ENCODE results near the gene MKLN1.

MKLN1 gene

DNA sequence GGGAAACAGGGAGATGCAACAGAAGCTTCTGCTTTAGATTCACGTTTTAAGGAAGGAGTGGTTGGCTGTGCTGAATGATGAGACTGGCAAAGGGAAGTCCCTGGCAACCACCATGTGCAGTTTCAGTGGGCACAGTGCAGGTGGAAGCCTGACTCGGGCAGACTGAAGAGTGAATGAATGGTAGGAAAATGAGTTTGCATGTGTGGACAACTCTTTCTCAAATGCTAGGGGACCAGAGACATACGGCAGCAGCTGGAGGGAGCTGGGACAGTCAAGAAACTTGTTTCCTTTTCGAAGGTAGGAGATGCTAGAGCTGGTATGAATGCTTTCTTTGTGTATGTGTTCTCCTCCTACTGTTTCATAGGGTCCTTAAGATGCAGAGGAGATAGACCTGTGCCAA is 199.8 kb downstream of the MKLN1 start:
- DNase-seq, result no peak

DNA sequence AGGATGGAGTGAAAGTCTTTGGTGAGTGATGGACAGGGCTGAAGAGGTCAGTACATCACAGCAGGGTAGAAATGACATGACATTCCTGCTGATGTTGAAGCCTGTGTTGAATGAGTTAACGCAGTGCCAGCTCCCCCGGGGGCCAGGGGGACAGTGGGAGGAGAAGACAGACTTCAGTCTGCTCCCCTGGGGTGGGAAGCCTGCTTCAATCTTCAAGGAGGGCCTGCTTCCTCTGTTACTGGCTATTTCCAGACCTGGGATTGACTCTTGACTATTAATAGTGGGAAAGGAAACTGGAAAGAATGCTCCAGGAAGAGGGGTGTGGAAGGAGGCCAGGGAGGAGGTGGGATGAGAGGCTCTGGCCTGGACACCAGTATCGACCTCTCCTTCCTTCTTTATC is 201.5 kb downstream of the MKLN1 start:
- no peak for DNase-seq

GRCh38 chr7:131529617-131530016 is 201.9 kb downstream of the MKLN1 start:
- no peak for DNase-seq

DNA sequence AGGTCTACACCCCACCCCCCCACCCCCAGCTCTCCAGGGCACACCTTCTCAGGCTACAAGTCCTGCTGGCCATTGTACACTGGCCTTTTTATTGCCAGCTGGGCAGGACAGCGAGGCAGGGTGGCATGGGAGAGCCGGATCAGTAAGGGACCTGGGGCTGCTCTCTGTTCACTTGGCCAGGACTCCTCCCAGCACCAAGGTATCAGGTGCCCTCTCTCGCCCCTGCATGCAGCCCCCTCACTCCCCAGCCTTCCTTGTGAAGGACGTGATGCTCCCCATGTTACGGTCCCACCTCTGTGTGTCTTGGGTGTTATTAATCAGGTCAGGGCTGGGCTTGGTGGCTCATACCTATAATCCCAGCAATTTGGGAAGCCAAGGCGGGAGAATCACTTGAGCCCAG is 202.5 kb downstream of the MKLN1 start:
- no peak for DNase-seq

- no peak for DNase-seq
Measured at GRCh38 chr7:131532570-131533091, 205.0 kb downstream of the MKLN1 start.

- no peak for DNase-seq
Measured at GRCh38 chr7:131533151-131533559, 205.5 kb downstream of the MKLN1 start.

DNA sequence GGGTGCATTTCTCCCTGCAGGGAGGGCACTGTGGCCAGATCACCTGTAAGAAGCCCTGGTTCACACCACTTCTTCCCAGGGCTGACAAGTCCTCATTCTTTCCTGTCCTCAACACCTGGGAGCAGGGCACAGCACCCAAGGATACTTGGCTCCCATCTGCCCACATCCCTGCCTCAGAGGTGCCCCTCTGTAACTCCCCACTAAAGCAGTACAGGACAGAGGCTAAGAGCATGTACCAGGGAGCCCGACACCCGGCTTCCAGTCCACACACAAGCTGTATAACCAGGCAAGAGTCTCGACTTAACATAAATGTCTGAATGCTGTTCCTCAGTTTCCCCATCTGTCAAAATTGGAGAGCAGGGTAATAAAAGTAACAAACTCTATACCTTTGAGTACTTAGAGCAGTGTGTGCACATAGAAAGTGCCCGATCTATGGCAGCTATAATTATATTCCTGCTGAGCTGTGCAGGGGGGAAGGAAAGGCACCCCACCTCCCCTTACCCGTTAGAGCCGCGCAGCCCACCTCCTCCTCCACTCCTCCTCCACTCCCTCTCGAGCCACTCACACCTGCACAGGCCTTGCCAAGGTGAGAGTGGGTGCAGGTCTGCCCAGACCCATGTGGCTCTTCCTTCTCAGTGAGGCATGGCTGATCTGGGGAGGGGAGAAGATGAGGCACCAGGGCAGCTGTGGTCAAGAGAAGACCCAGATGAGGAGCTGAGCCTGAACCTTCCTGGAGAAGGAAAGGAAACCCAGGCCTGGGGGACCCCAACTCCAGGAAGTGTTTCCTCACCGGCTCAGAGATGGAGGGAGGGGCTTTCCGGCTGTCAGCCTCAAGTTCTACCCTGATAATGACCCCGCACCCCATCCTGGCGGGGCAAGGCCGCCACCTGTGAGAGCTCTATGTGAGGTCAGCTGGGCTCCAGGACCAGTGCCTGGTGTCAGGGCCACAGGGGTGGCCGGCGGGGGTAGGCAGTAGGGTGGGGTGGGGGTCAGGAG is 206.2 kb downstream of the MKLN1 start:
- no peak for DNase-seq

DNA sequence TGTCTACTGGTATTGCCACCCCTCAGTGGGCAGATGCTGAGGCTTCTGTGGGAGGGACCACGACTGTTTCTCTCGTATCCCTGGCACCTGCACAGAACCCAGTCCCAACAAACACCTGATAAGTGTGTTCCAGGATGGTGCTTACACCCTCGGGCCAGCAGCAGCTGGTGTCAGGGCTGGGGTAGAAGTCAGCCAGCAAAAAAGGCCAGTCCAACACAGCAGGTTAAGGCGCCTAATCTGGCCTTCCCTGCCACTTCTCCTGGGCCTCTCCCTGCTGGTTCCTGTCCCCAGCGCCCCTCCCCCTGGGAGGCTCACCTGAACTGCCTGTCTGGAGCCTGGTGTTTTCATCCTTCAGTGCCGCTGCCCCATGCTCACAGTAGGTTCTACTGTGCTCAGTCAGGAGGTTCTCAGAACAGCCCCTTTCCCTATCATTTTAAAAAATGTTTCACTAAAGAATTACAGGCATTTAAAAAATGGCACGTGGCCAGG is 208.7 kb downstream of the MKLN1 start:
- no peak for DNase-seq

GRCh38 chr7:131537571-131537978 is 209.9 kb downstream of the MKLN1 start:
- no peak for DNase-seq

DNA sequence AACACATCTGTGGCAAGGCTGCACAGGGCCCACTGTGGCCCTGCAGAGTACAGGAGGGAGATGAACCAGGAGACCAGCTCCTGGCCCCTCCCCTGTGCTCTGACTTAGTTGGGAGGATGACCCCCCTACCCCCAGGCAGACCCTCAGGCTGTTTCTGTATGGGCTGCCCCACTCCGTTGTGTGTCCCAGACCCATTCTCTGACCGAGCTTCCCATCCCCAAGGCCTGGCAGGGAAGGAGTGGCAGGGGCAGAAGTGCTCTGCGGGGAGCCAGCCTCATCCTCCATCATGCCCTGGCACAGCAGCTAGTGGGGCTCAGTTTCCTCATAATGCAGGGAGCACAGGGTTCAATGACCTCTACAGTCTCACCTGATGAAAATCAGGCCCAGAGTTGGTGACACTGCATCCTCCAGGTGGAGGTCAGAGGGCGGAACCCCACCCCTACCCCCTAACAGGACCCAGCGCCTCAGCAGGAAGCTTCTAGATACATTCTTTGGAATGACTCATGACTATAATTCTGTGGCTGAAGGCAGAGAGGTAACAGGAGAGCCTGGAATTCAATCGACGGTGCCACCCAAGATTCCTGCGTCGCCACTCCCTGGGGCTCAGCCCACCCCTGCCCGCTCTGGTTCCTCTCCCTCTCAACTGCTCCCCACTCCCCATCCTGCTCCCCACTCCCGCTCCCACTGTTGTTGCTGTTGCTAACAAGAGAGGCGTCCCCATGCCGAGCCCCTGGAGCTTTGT is 210.6 kb downstream of the MKLN1 start:
- no peak for DNase-seq

DNA sequence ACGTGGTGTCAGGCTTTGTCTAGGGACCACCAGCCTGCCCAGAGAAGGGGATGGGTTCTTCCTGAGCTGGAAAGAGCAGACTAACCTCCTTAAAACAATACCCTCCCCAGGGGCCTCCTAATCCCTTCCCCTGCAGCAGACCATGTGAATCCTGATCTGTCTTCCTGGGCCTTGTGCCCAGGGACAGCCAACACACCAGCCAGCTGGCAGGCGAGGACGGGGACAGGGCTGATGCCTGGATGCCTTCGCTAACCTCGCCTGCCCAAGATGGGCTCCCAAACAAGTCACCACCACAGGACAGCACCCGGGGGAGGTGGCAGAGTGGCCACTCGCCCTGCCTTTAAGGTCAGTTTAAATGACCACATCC is 211.1 kb downstream of the MKLN1 start:
- no peak for DNase-seq

GRCh38 chr7:131540491-131541162 is 213.0 kb downstream of the MKLN1 start:
- no peak for DNase-seq

DNA sequence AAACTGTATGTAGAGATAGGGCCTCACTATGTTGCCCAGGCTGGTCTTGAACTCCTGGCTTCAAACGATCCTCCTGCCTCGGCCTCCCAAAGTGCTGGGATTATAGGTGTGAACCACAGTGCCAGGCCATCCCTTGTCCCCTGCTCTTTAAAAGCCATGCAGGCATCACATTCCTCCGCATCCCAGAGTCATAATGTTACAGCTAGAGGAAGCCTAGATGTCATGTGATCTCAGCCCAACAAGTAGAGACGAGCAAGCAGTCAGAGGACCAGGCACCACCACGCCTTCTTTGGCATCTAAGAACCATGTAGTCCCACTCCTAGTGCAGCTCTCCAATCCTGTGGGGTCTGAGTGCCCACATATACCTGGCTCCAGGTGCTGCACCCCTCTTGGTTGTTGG is 215.6 kb downstream of the MKLN1 start:
- no peak for DNase-seq

- no peak for DNase-seq
Measured at GRCh38 chr7:131544021-131544420, 216.3 kb downstream of the MKLN1 start.

- no peak for DNase-seq
Measured at GRCh38 chr7:131544449-131545301, 217.0 kb downstream of the MKLN1 start.

DNA sequence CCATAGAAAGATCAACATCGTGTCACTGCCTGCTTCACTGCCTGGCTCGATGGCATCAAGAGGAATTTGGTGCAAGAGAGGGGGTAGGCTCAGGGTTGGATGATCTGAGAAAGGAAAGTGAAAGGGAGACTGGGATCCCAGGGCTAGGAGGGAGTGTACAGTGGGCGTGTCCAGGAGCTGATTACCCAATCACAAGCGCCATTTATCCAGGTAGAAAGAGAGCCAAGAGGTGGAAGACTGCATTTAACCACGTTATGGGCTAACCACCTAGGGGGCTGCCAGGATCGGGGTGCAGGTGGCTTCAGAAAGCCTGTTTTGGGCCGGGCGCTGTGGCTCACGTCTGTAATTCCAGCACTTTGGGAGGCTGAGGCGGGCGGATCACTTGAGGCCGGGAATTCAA is 218.4 kb downstream of the MKLN1 start:
- DNase-seq, result no peak

All from NCI-H1105 (cell line).